H1 (cell line): ENCODE results near the gene TTC13. TPM values are rescaled to one million over a fixed set of nuclear protein-coding genes. Genes with fewer than 3 reads are reported as not detected.

Experiments
- CTCF ChIA-PET: fragments of 300-600 bp; sonication (Branson Sonifier 250); formaldehyde crosslinking; loops from one replicate; lab custom pipeline; 2021; ENCODE audit not compliant: partially characterized antibody; lab: Charles Lee
- POLR2A ChIA-PET: fragments of 300-600 bp; sonication (Branson Sonifier 250); formaldehyde crosslinking; loops from one replicate; lab custom pipeline; 2021; ENCODE audit warnings: inconsistent platforms; ENCODE audit not compliant: partially characterized antibody; lab: Charles Lee
- DNase-seq, 2 experiments: peaks; one replicate each; pipeline versions ENCODE4 v3.0.0 to v3.0.0-alpha.2; 2010 to 2022; ENCODE audit warnings: low spot score in 2 of 2, low read depth in 1 of 2, mixed read lengths in 1 of 2
- FAIRE-seq: peaks from 2 replicates; lab custom pipeline; 2011; peaks lifted over from hg19 to GRCh38; lab: Jason Lieb, UNC
- H2AFZ ChIP-seq: 2 replicates; pipeline ENCODE4 v1.8.1; 2012; ENCODE audit warnings: low read length, inconsistent platforms
- H2AK5ac ChIP-seq: 2 replicates; pipeline ENCODE4 v1.6.1; 2013; ENCODE audit warnings: low read depth, low read length
- H2BK120ac ChIP-seq: replicated peaks from 2 replicates; pipeline ENCODE3; 2013; ENCODE audit warnings: low read depth, low read length, inconsistent platforms
- H2BK12ac ChIP-seq: 2 replicates; pipeline ENCODE4 v1.6.1; 2013; ENCODE audit warnings: low read depth, low read length
- H2BK15ac ChIP-seq: 2 replicates; pipeline ENCODE4 v1.6.1; 2013; ENCODE audit warnings: low read length
- H2BK20ac ChIP-seq: 2 replicates; pipeline ENCODE4 v1.6.1; 2013; ENCODE audit warnings: low read length
- H2BK5ac ChIP-seq: 2 replicates; pipeline ENCODE4 v1.6.1; 2013; ENCODE audit warnings: low read depth, low read length
- H3K14ac ChIP-seq: 2 replicates; pipeline ENCODE4 v1.6.1; 2013; ENCODE audit warnings: inconsistent platforms; ENCODE audit not compliant: insufficient read length
- H3K18ac ChIP-seq: 2 replicates; pipeline ENCODE4 v1.6.1; 2013; ENCODE audit warnings: low read length; ENCODE audit errors: extremely low read depth
- H3K23ac ChIP-seq: 2 replicates; pipeline ENCODE4 v1.6.1; 2013; ENCODE audit warnings: inconsistent platforms; ENCODE audit not compliant: insufficient read length
- H3K23me2 ChIP-seq: 2 replicates; pipeline ENCODE4 v1.6.1; 2013; ENCODE audit warnings: low read depth, low read length
- H3K27ac ChIP-seq: 2 replicates; pipeline ENCODE4 v1.6.1; 2011; ENCODE audit warnings: low read depth, low read length, inconsistent platforms
- H3K27me3 ChIP-seq, 4 experiments: replicated peaks in 1 of 4; 1 replicate in 1 of 4; 2 replicates in 3 of 4; pipeline versions ENCODE4 v1.6.1 to v1.8.1; 2011 to 2013; ENCODE audit warnings: low read length in 3 of 4, mild to moderate bottlenecking in 3 of 4, inconsistent platforms in 2 of 4, mixed read lengths in 2 of 4, moderate library complexity in 1 of 4; ENCODE audit not compliant: control insufficient read depth in 3 of 4, insufficient read depth in 3 of 4; ENCODE audit errors: extremely low read depth in 1 of 4
- H3K36me3 ChIP-seq, 4 experiments: 2 replicates each; pipeline versions ENCODE4 v1.6.1 to v1.8.1; 2011 to 2013; ENCODE audit warnings: mild to moderate bottlenecking in 4 of 4, low read length in 3 of 4, moderate library complexity in 2 of 4, control low read depth in 1 of 4, inconsistent platforms in 1 of 4; ENCODE audit not compliant: insufficient read depth in 4 of 4, control insufficient read depth in 2 of 4
- H3K4ac ChIP-seq: replicated peaks from 2 replicates; pipeline ENCODE3; 2013; ENCODE audit warnings: low read length, low read depth, mixed read lengths, inconsistent platforms; ENCODE audit not compliant: insufficient read length
- H3K4me1 ChIP-seq, 4 experiments: replicated peaks in 1 of 4; 1 replicate in 1 of 4; 2 replicates in 3 of 4; pipeline versions ENCODE4 v1.6.1 to v1.8.1; 2011 to 2013; ENCODE audit warnings: low read length in 3 of 4, inconsistent platforms in 2 of 4, mixed read lengths in 1 of 4; ENCODE audit not compliant: insufficient read depth in 4 of 4, control insufficient read depth in 3 of 4
- H3K4me2 ChIP-seq, 2 experiments: 2 replicates each; pipeline versions ENCODE4 v1.6.1 to v1.8.1; 2011 to 2013; ENCODE audit warnings: low read depth in 2 of 2, low read length in 2 of 2, control low read depth in 1 of 2, inconsistent platforms in 1 of 2, mild to moderate bottlenecking in 1 of 2; ENCODE audit not compliant: insufficient read depth in 1 of 2
- H3K4me3 ChIP-seq, 4 experiments: fragments of 200-600, 300-600 bp in 1 of 4; sonication (generic), shearing (Covaris generic), sonication (Bioruptor Twin) in 1 of 4; 2 replicates each; pipeline versions ENCODE4 v1.5.1 to v1.8.1; 2011 to 2016; ENCODE audit warnings: low read length in 4 of 4, low read depth in 3 of 4, control low read depth in 2 of 4, inconsistent platforms in 2 of 4, mild to moderate bottlenecking in 2 of 4, mixed read lengths in 1 of 4, moderate library complexity in 1 of 4; ENCODE audit not compliant: insufficient read depth in 2 of 4; ENCODE audit errors: extremely low read depth in 1 of 4
- H3K56ac ChIP-seq: replicated peaks from 2 replicates; pipeline ENCODE3; 2013; ENCODE audit warnings: low read depth, mild to moderate bottlenecking, mixed read lengths, low read length, inconsistent platforms; ENCODE audit not compliant: insufficient read length
- H3K79me1 ChIP-seq: 2 replicates; pipeline ENCODE4 v1.6.1; 2013; ENCODE audit warnings: low read depth, low read length, control low read depth
- H3K79me2 ChIP-seq, 2 experiments: 2 replicates each; pipeline versions ENCODE4 v1.6.1 to v1.8.1; 2012 to 2013; ENCODE audit warnings: low read length in 2 of 2, mild to moderate bottlenecking in 2 of 2, inconsistent platforms in 1 of 2; ENCODE audit not compliant: insufficient read depth in 2 of 2, control insufficient read depth in 1 of 2
- H3K9ac ChIP-seq, 4 experiments: replicated peaks in 1 of 4; 1 replicate in 1 of 4; 2 replicates in 3 of 4; pipeline versions ENCODE4 v1.6.1 to v1.8.1; 2011 to 2013; ENCODE audit warnings: low read depth in 3 of 4, low read length in 3 of 4, control low read depth in 2 of 4, mild to moderate bottlenecking in 2 of 4, moderate library complexity in 2 of 4, inconsistent platforms in 1 of 4; ENCODE audit errors: extremely low read depth in 1 of 4
- H3K9me3 ChIP-seq, 2 experiments: 2 replicates each; pipeline versions ENCODE4 v1.6.1 to v1.8.1; 2012 to 2013; ENCODE audit warnings: mild to moderate bottlenecking in 2 of 2, moderate library complexity in 2 of 2, control low read depth in 1 of 2, inconsistent platforms in 1 of 2, low read depth in 1 of 2, low read length in 1 of 2, mixed read lengths in 1 of 2; ENCODE audit not compliant: insufficient read depth in 2 of 2
- H4K20me1 ChIP-seq, 2 experiments: replicated peaks in 1 of 2; 2 replicates each; pipeline versions ENCODE3 to v1.8.1; 2011 to 2013; ENCODE audit warnings: inconsistent platforms in 2 of 2, low read length in 2 of 2, mild to moderate bottlenecking in 1 of 2; ENCODE audit not compliant: insufficient read depth in 2 of 2, control insufficient read depth in 1 of 2
- H4K5ac ChIP-seq: 2 replicates; pipeline ENCODE4 v1.6.1; 2013; ENCODE audit warnings: low read length, low read depth, mixed read lengths, inconsistent platforms; ENCODE audit not compliant: insufficient read length
- H4K8ac ChIP-seq: 2 replicates; pipeline ENCODE4 v1.8.0; 2013; ENCODE audit warnings: mild to moderate bottlenecking, moderate library complexity, low read length, inconsistent platforms; ENCODE audit not compliant: insufficient read depth; ENCODE audit errors: extremely low read depth
- H4K91ac ChIP-seq: replicated peaks from 2 replicates; pipeline ENCODE3; 2013; ENCODE audit warnings: low read length, mixed read lengths, inconsistent platforms; ENCODE audit not compliant: insufficient read length
- NANOG ChIP-seq: IDR thresholded peaks from 2 replicates; pipeline ENCODE4 v1.6.1; 2011; ENCODE audit warnings: low read length, low read depth, mild to moderate bottlenecking, inconsistent platforms; ENCODE audit not compliant: insufficient read depth, poor library complexity, severe bottlenecking
- RFX5 ChIP-seq: IDR thresholded peaks from 2 replicates; pipeline ENCODE4 v1.6.1; 2011; ENCODE audit warnings: low read depth, low read length, improper control_type of control experiment, borderline replicate concordance
- USF2 ChIP-seq: IDR thresholded peaks from 2 replicates; pipeline ENCODE4 v1.6.1; 2011; ENCODE audit warnings: low read length, improper control_type of control experiment
- polyA plus RNA-seq, 7 experiments: library from polyadenylated mRNA; depleted of rRNA in 3 of 7; stranded (reverse) in 5 of 7; unstranded in 2 of 7; fragments of >200 nt in 5 of 7; fragments of 200-250 nt in 2 of 7; gene quantifications; 1 replicate in 5 of 7; 2 replicates in 1 of 7; 4 replicates in 1 of 7; pipeline versions ENCODE4 v1.2.1 to v1.2.3, GENCODE V29; 2011 to 2013; ENCODE audit warnings: missing spikeins in 2 of 7, mixed read lengths in 2 of 7
- total RNA-seq: library from RNA; stranded (reverse); fragmentation: NEBNext Ultra II Directional; extraction: Animal tissue kit (Norgen Biotek cat#: 25700); gene quantifications from 2 replicates; pipeline ENCODE4 v1.2.1, GENCODE V29; 2021

TTC13 gene
- total and polyA plus RNA-seq, 2 of the 8 experiments (the other 6 are each of a cell fraction or from before 2014, with no cell fraction given), result 3.1 to 7.1 TPM

DNA sequence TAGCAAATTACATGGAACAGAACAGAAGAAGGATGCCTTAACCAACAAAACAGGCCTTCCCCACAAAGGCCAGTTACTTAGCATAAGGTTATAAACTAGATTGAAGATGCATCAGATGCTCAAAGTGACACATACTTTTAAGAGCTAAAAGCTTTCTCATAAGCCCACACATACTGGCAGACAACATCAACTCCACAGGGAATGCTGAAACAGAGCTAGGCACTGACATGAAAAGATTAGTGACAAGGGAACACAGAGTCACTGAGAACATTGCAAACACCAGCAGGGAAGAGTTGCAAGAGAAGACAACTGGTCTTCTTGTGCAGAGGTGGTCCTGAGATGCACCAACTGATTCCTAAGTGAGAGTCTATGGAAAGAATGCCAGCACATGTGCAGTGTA lies 6.9 kb downstream of the TTC13 start:
- Histone ChIP-seq H2BK120ac (no peak overlapping the region), H3K9me3 (no peaks in the 10 kb centered on the region), H3K9ac (no peak overlapping the region), H2AFZ (no peak overlapping the region), H4K8ac (no peak overlapping the region), H4K91ac (no peak overlapping the region), H3K27me3 (no peaks in the 10 kb centered on the region; a peak in 2 of 7 replicates), H3K18ac (no peak overlapping the region), H4K20me1 (peaks cover 3 to 7% of the 10 kb centered on the region in 2 experiments), H2BK20ac (no peak overlapping the region), H3K4ac (no peak overlapping the region), H3K56ac (no peak overlapping the region), H3K23ac (no peak overlapping the region), H2AK5ac (no peak overlapping the region), H3K4me2 (no peak overlapping the region), H3K14ac (no peak overlapping the region), H4K5ac (no peak overlapping the region), H3K4me3 (no peak overlapping the region), H2BK12ac (no peak overlapping the region), H2BK15ac (no peak overlapping the region), H3K23me2 (no peaks in the 10 kb centered on the region), H3K79me2 (no peaks in the 10 kb centered on the region; a peak in 2 of 4 replicates), H3K36me3 (no peaks in the 10 kb centered on the region; a peak in 1 of 8 replicates), H3K79me1 (no peaks in the 10 kb centered on the region), H3K27ac (no peak overlapping the region), H3K4me1 (no peaks in the 10 kb centered on the region), H2BK5ac (no peak overlapping the region)
- TF ChIP-seq RFX5, result no peak
- TF ChIP-seq USF2, result no peak
- TF ChIP-seq NANOG, result no peak
- CTCF ChIA-PET, result interaction anchor here (0.6 to 0.9 kb wide), 3 partner anchors 18 to 279 kb away, joined by 3 read pairs; no protein-coding TSS in a partner anchor
- FAIRE-seq (no peak), DNase-seq (no peak)
- POLR2A ChIA-PET, result no interaction called here
